Keratinocyte (primary cell): ENCODE measurements around the gene HOMEZ. TPM values are rescaled to one million over a fixed set of nuclear protein-coding genes. Genes with fewer than 3 reads are reported as not detected.
A peak's percentile ranks its signal among the peaks of the same experiment; 100 is the strongest.

Experiments used
- DNase-seq: peaks from one replicate; pipeline ENCODE4 v3.0.0-alpha.2; 2011; ENCODE audit warnings: low read depth, missing footprints, low spot score
- FAIRE-seq: peaks from 2 replicates; lab custom pipeline; 2011; peaks lifted over from hg19 to GRCh38; lab: Jason Lieb, UNC
- H2AFZ ChIP-seq: 2 replicates; pipeline ENCODE4 v1.6.0; 2012; ENCODE audit warnings: low read length, control low read depth, inconsistent platforms; ENCODE audit not compliant: control insufficient read depth
- H3K27ac ChIP-seq: 2 replicates; pipeline ENCODE4 v1.5.1; 2011; ENCODE audit warnings: low read length; ENCODE audit not compliant: control insufficient read depth, insufficient read depth
- H3K27me3 ChIP-seq: 3 replicates; pipeline ENCODE4 v1.6.0; 2011; ENCODE audit warnings: low read length; ENCODE audit not compliant: control insufficient read depth, insufficient read depth; ENCODE audit errors: extremely low read depth
- H3K36me3 ChIP-seq, 2 experiments: 2 replicates in 1 of 2; 3 replicates in 1 of 2; pipeline ENCODE4 v1.5.1; 2011; ENCODE audit warnings: low read length in 2 of 2, mild to moderate bottlenecking in 1 of 2; ENCODE audit not compliant: control insufficient read depth in 2 of 2, insufficient read depth in 2 of 2; ENCODE audit errors: extremely low read depth in 1 of 2
- H3K4me1 ChIP-seq: 3 replicates; pipeline ENCODE4 v1.5.1; 2011; ENCODE audit warnings: low read length; ENCODE audit not compliant: control insufficient read depth, insufficient read depth; ENCODE audit errors: extremely low read depth
- H3K4me2 ChIP-seq: 3 replicates; pipeline ENCODE4 v1.6.0; 2011; ENCODE audit warnings: low read depth, low read length; ENCODE audit not compliant: control insufficient read depth, insufficient read depth; ENCODE audit errors: extremely low read depth
- H3K4me3 ChIP-seq, 3 experiments: fragments of 200-600 bp in 1 of 3; sonication (generic) in 1 of 3; 2 replicates in 2 of 3; 3 replicates in 1 of 3; pipeline ENCODE4 v1.5.1; 2011 to 2016; ENCODE audit warnings: low read length in 3 of 3, mild to moderate bottlenecking in 3 of 3, control low read depth in 2 of 3, inconsistent platforms in 1 of 3, low read depth in 1 of 3, mixed read lengths in 1 of 3, mixed run types in 1 of 3, moderate library complexity in 1 of 3; ENCODE audit not compliant: control insufficient read depth in 2 of 3, insufficient read depth in 2 of 3; ENCODE audit errors: extremely low read depth in 1 of 3
- H3K79me2 ChIP-seq: 2 replicates; pipeline ENCODE4 v1.6.0; 2012; ENCODE audit warnings: low read length; ENCODE audit not compliant: control insufficient read depth, insufficient read depth
- H3K9ac ChIP-seq: 3 replicates; pipeline ENCODE4 v1.6.0; 2011; ENCODE audit warnings: low read length; ENCODE audit not compliant: control insufficient read depth, insufficient read depth; ENCODE audit errors: extremely low read depth
- H3K9me1 ChIP-seq: 3 replicates; pipeline ENCODE4 v1.6.0; 2011; ENCODE audit warnings: low read length; ENCODE audit not compliant: control insufficient read depth, insufficient read depth; ENCODE audit errors: extremely low read depth
- H3K9me3 ChIP-seq: 2 replicates; pipeline ENCODE4 v1.5.1; 2012; ENCODE audit warnings: low read depth, low read length; ENCODE audit not compliant: control insufficient read depth
- H4K20me1 ChIP-seq: 3 replicates; pipeline ENCODE4 v1.6.0; 2011; ENCODE audit warnings: low read length; ENCODE audit not compliant: control insufficient read depth, insufficient read depth; ENCODE audit errors: extremely low read depth
- EZH2 ChIP-seq: IDR thresholded peaks from one replicate; pipeline ENCODE4 v1.6.1; 2012; ENCODE audit warnings: inconsistent platforms, mild to moderate bottlenecking, low read length, moderate library complexity
- dilution Hi-C: fragments of 300-500 bp; cut with MboI; formaldehyde crosslinking; loops from one replicate; pipeline ENCODE4 v1.7.0; 2020; ENCODE audit warnings: low sequenced_read_pairs; ENCODE audit not compliant: extremely low pct_ligation_motif_present
- polyA plus RNA-seq, 5 experiments: library from polyadenylated mRNA; depleted of rRNA in 3 of 5; stranded (reverse) in 3 of 5; stranded (forward) in 1 of 5; unstranded in 1 of 5; fragments of >200 nt; gene quantifications; 1 replicate in 1 of 5; 2 replicates in 3 of 5; 3 replicates in 1 of 5; pipeline versions ENCODE4 v1.2.1 to v1.2.3, GENCODE V29; 2011 to 2012; ENCODE audit warnings: missing spikeins in 2 of 5, low read depth in 1 of 5, low replicate concordance in 1 of 5
- TF ChIP-seq, protein P1 (sequence below), 3 experiments: IDR thresholded peaks in 1 of 3; conservative IDR thresholded peaks in 1 of 3; optimal IDR thresholded peaks in 1 of 3; 2 replicates in 2 of 3; 3 replicates in 1 of 3; pipeline versions ENCODE3 to v1.5.1; 2011; ENCODE audit warnings: low read length in 3 of 3, mild to moderate bottlenecking in 3 of 3, moderate library complexity in 2 of 3, control low read depth in 1 of 3, inconsistent platforms in 1 of 3; ENCODE audit not compliant: insufficient read depth in 2 of 3; ENCODE audit errors: extremely low read depth in 1 of 3

Gene HOMEZ
- polyA plus RNA-seq, 1 donor (not counting 4 experiments of a cell fraction or from before 2014, with no cell fraction given), result 31.9 TPM

DNA sequence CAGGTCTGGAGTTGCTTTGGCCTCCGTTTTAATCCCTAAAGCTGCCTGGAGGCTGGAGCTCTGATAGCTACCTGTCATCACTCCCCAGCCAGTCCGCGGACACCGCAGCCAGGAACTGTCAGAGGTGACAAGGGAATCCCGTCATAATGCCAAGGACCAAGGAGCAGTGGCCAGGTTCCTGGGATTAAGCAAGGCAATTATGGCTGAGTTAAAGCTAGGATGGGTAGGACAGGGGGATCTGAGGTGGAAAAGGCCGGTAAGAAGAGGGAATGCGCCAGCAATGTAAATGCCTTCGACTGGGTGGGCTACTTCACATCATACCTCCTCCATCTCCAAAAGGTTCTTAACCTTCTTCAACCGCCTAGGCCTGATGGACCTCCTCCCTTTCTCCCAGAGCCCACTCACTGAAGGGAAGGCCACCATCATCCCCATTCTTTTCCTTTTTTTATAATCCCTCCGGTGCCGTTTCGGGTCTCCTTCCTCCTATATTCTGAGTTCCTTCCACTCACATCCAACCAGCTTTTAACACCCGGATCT is 14.8 kb upstream of the HOMEZ start:
- H3K27ac ChIP-seq, result peak overlapping the region; percentile 91
- H3K4me2 ChIP-seq, result peak overlapping the region; percentile 100
- H3K9me3 ChIP-seq, result no peaks in the 10 kb centered on the region
- H4K20me1 ChIP-seq, result no peaks in the 10 kb centered on the region
- dilution Hi-C loops, result no loop called here
- H3K9me1 ChIP-seq, result no peaks in the 10 kb centered on the region
- TF ChIP-seq, protein P1, sequence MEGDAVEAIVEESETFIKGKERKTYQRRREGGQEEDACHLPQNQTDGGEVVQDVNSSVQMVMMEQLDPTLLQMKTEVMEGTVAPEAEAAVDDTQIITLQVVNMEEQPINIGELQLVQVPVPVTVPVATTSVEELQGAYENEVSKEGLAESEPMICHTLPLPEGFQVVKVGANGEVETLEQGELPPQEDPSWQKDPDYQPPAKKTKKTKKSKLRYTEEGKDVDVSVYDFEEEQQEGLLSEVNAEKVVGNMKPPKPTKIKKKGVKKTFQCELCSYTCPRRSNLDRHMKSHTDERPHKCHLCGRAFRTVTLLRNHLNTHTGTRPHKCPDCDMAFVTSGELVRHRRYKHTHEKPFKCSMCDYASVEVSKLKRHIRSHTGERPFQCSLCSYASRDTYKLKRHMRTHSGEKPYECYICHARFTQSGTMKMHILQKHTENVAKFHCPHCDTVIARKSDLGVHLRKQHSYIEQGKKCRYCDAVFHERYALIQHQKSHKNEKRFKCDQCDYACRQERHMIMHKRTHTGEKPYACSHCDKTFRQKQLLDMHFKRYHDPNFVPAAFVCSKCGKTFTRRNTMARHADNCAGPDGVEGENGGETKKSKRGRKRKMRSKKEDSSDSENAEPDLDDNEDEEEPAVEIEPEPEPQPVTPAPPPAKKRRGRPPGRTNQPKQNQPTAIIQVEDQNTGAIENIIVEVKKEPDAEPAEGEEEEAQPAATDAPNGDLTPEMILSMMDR (optimal IDR thresholded peaks at IDR 0.05 in 1 of 3, IDR thresholded peaks at IDR 0.05 in 1 of 3, conservative IDR thresholded peaks at IDR 0.05 in 1 of 3; ENCODE audit: extremely low read depth in 1 of 3, insufficient read depth in 2 of 3, low read length in 3 of 3), result no peak
- TF ChIP-seq EZH2, result no peak
- no peak for DNase-seq
- no peaks in the 10 kb centered on the region for H3K79me2 ChIP-seq
- H3K4me3 ChIP-seq, result peak overlapping the region; percentile 45 to 94 (median 70)
- no peaks in the 10 kb centered on the region for H3K36me3 ChIP-seq
- peaks cover 35% of the 10 kb centered on the region for H3K4me1 ChIP-seq
- peak overlapping the region; percentile 89 for H3K9ac ChIP-seq
- no peaks in the 10 kb centered on the region for H3K27me3 ChIP-seq
- peak overlapping the region; percentile 75 for H2AFZ ChIP-seq
- no peak for FAIRE-seq

DNA sequence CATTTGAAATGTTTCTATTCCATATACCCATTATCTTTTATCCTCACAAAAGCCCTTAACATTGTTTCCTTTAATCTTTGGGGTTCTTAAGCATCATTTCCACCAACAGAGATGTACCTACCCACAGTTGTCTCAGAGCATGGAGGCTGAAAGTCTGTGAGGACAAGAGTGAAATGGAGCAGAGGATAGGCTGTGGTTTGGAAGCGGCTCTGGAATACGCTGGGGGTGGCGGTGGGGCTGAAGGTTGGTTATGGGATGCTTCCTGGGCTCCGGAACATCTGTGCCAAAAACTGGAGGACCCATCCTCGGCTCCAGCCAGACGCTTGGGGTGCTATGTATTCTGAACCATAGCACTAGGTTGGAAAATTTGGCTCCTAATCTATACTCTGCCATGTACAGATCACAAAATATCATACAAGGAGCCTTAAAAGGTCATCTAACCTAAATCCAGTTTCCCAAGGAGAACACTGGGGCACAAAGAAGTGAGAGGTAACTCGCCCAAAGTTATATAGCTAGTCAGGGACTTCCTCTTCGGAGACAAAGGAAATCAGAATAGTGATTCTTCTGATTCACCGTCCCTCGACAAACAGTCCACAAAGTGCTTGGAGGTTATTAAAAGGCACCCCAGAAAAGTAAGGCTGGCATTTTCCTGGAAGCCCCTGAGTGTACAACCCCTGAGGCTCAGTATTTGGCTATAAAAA is 14.2 kb upstream of the HOMEZ start:
- Histone ChIP-seq H3K9ac (peak overlapping the region; percentile 89), H4K20me1 (no peaks in the 10 kb centered on the region), H3K79me2 (no peaks in the 10 kb centered on the region), H3K4me1 (peaks cover 35% of the 10 kb centered on the region), H3K4me3 (peak overlapping the region; percentile 45 to 94 (median 70)), H3K4me2 (peak overlapping the region; percentile 100), H3K9me1 (no peaks in the 10 kb centered on the region), H2AFZ (peak overlapping the region; percentile 75), H3K27ac (peak overlapping the region; percentile 91), H3K36me3 (no peaks in the 10 kb centered on the region), H3K27me3 (no peaks in the 10 kb centered on the region), H3K9me3 (no peaks in the 10 kb centered on the region)
- dilution Hi-C loops, result no loop called here
- TF ChIP-seq, protein P1 (optimal IDR thresholded peaks at IDR 0.05 in 1 of 3, IDR thresholded peaks at IDR 0.05 in 1 of 3, conservative IDR thresholded peaks at IDR 0.05 in 1 of 3; ENCODE audit: extremely low read depth in 1 of 3, insufficient read depth in 2 of 3, low read length in 3 of 3), result no peak
- TF ChIP-seq EZH2, result no peak
- DNase-seq (no peak), FAIRE-seq (no peak)
